Heart left ventricle (tissue), 16 donors: ENCODE results near the gene PAXX. TPM values are rescaled to one million over a fixed set of nuclear protein-coding genes. Genes with fewer than 3 reads are reported as not detected.
A peak's percentile ranks its signal among the peaks of the same experiment; 100 is the strongest.

Experiments
- ATAC-seq, 4 donors: fragments of 200-7000 bp; cut with Tn5 transposase; one replicate each; pipeline ENCODE4 v1.9.1; 2020 to 2022; ENCODE audit warnings: moderate library complexity in 4 of 4, mild to moderate bottlenecking in 3 of 4, moderate number of reproducible peaks in 1 of 4
- DNase-seq, 5 donors: peaks; one replicate each; pipeline ENCODE4 v3.0.0-alpha.2; 2020
- H3K27ac ChIP-seq, 12 donors: fragments of 200-600 bp; sonication (generic) in 4 of 12; one replicate each; pipeline versions ENCODE4 v1.5.0 to v1.8.0; 2016 to 2022; ENCODE audit warnings: mild to moderate bottlenecking in 2 of 12
- H3K27me3 ChIP-seq, 9 donors: fragments of 200-600 bp; sonication (generic) in 2 of 9; one replicate each; pipeline versions ENCODE4 v1.5.1 to v1.8.0; 2016 to 2022; ENCODE audit warnings: mild to moderate bottlenecking in 3 of 9
- H3K36me3 ChIP-seq, 9 donors: fragments of 200-600 bp; sonication (generic) in 2 of 9; one replicate each; pipeline versions ENCODE4 v1.5.0 to v1.8.0; 2018 to 2022; ENCODE audit warnings: mild to moderate bottlenecking in 2 of 9
- H3K4me1 ChIP-seq, 12 donors: fragments of 200-600 bp; sonication (generic) in 4 of 12; one replicate each; pipeline versions ENCODE4 v1.5.0 to v1.8.0; 2016 to 2022; ENCODE audit warnings: mild to moderate bottlenecking in 3 of 12
- H3K4me3 ChIP-seq, 12 donors: fragments of 200-600 bp; sonication (generic) in 4 of 12; one replicate each; pipeline versions ENCODE4 v1.5.0 to v1.8.0; 2017 to 2022; ENCODE audit warnings: mild to moderate bottlenecking in 9 of 12, moderate library complexity in 4 of 12
- H3K9me3 ChIP-seq, 12 donors: fragments of 200-600 bp; sonication (generic) in 4 of 12; one replicate each; pipeline versions ENCODE4 v1.5.0 to v1.8.0; 2016 to 2022; ENCODE audit warnings: mild to moderate bottlenecking in 1 of 12
- CTCF ChIP-seq, 12 donors: fragments of 200-600 bp; sonication (generic) in 4 of 12; IDR thresholded peaks; one replicate each; pipeline versions ENCODE4 v1.5.0 to v1.8.0; 2018 to 2022; ENCODE audit warnings: antibody characterized with exemption in 12 of 12, mild to moderate bottlenecking in 5 of 12
- POLR2A ChIP-seq, 2 donors: fragments of 450-650 bp; IDR thresholded peaks; one replicate each; pipeline ENCODE4 v1.6.1; 2017; ENCODE audit warnings: antibody characterized with exemption in 2 of 2, mild to moderate bottlenecking in 2 of 2, moderate library complexity in 2 of 2
- WGBS, 4 donors: extraction: QIAGEN DNeasy Blood & Tissue Kit in 2 of 4; methylation state at CpG; one replicate each; pipeline versions ENCODE4 v1.1.5 to v1.1.7; 2013 to 2018; 5-methylcytosine and 5-hydroxymethylcytosine counted together
- intact Hi-C, 10 donors: fragments of 100-400 bp; cut with DNase I; formaldehyde crosslinking; loops; one replicate each; pipeline versions ENCODE4 v1.11.1 to v1.14.2; 2022
- polyA plus RNA-seq, 2 donors: library from polyadenylated mRNA; stranded (reverse); fragments of 200-250 nt; gene quantifications; one replicate each; pipeline ENCODE4 v1.2.3, GENCODE V29; 2013
- total RNA-seq, 9 donors: library from RNA; depleted of rRNA in 2 of 9; stranded (reverse); fragments of >200 nt in 2 of 9; fragmentation: NEBNext Ultra II Directional in 3 of 9; extraction: Animal tissue kit (Norgen Biotek cat#: 25700) in 3 of 9; gene quantifications; one replicate each; pipeline versions ENCODE4 v1.1.0 to v1.2.4, GENCODE V29; 2016 to 2023
- donor health status: ischemic (EF 13 %, LVEDD 7.1; RV severe dilation, severe dysfunction).
- donor health status: healthy with polysubstance abuse.
- donor health status: DM: no; HTN: yes; CAD: no.
- donor health status: DM: no; HTN: no; CAD: no.
- donor health status: ischemic (EF 25% LVEDD 6.9; RV normal size, moderate dysfunction).
- donor health status: ischemic (EF 25% LVEDD 5.7; RV mildly dilated, moderate dysfunction).
- donor health status: healthy.
- donor health status: DM: yes; HTN: yes; CAD: no.
- donor health status: ischemic (EF 35%, LVEDD 5.7; RV mildly dilated, moderate dysfunction).
- donor health status: nonischemic (EF 11% LVEDD 7.7; RV severe dilation, severe dysfunction).
- donor health status: DM: yes; HTN: yes; CAD: no.
- donor health status: PGD.
- donor health status: ischemic (EF 29% LVEDD 5.4; RV normal size, mild dysfunction).
- donor health status: nonischemic (EF 23%, LVEDD 6.1; RV moderate dilation, normal function).

PAXX gene
- total and polyA plus RNA-seq, 11 donors: 15.0 to 57.3 (median 20.9) TPM

- no peak overlapping the region for H3K4me3 ChIP-seq
- H3K9me3 ChIP-seq: no peaks in the 10 kb centered on the region
- WGBS, 4 donors: 83 to 89% (median 87%) methylated on average over 14 to 27 of the region's 27 CpGs
- H3K4me1 ChIP-seq: peaks cover 7 to 70% (median 38%) of the 10 kb centered on the region in 12 donors
- intact Hi-C loops: loop anchor here in 8 of 10 donors (2.0 to 5.0 kb wide), 9 partner anchors 36 to 154 kb away; partner anchors contain the start of genes PAXX (in 3 of the 8), ABCA2 (in 1 of the 8), CLIC3 (in 1 of the 8) and FUT7 (in 1 of the 8)
- H3K27me3 ChIP-seq: no peaks in the 10 kb centered on the region
- TF ChIP-seq CTCF (IDR thresholded peaks at IDR 0.05): no peak
- no peak for TF ChIP-seq POLR2A (IDR thresholded peaks at IDR 0.05)
- H3K27ac ChIP-seq: peak overlapping the region in 1 of 12 donors; percentile 71
- H3K36me3 ChIP-seq: peaks cover 6 to 20% (median 17%) of the 10 kb centered on the region in 9 donors
- ATAC-seq: no peak
- DNase-seq: peak in 2 of 5 donors; percentile 33 to 61
Observed at GRCh38 chr9:136946228-136947027, 45.8 kb upstream of the PAXX start.

- intact Hi-C loops: loop anchor here in 8 of 10 donors (2.0 to 5.0 kb wide), 9 partner anchors 35 to 155 kb away; partner anchors contain the start of genes PAXX (in 3 of the 8), ABCA2 (in 1 of the 8), CLIC3 (in 1 of the 8) and FUT7 (in 1 of the 8)
- peaks cover 4 to 68% (median 38%) of the 10 kb centered on the region in 12 donors for H3K4me1 ChIP-seq
- peak overlapping the region in 8 of 12 donors; percentile 1 to 92 (median 52) for H3K27ac ChIP-seq
- peak in 2 of 5 donors; percentile 29 to 63 for DNase-seq
- 57 to 72% (median 58%) methylated on average over 20 to 26 of the region's 26 CpGs for WGBS, 4 donors
- H3K27me3 ChIP-seq: no peaks in the 10 kb centered on the region
- H3K36me3 ChIP-seq: peaks cover 1 to 12% (median 9%) of the 10 kb centered on the region in 9 donors
- H3K9me3 ChIP-seq: no peaks in the 10 kb centered on the region
- TF ChIP-seq POLR2A (IDR thresholded peaks at IDR 0.05) (no peak), CTCF (IDR thresholded peaks at IDR 0.05) (no peak)
- no peak for ATAC-seq
- no peak overlapping the region for H3K4me3 ChIP-seq
Observed at GRCh38 chr9:136947028-136947891, 45.0 kb upstream of the PAXX start.

GRCh38 chr9:136947955-136948510 lies 44.2 kb upstream of the PAXX start:
- Histone ChIP-seq H3K4me3 (no peak overlapping the region), H3K36me3 (peaks cover 0 to 4% (median 1%) of the 10 kb centered on the region in 9 donors), H3K4me1 (peaks cover 2 to 68% (median 34%) of the 10 kb centered on the region in 12 donors), H3K27ac (peak overlapping the region in 8 of 12 donors; percentile 1 to 92 (median 52)), H3K27me3 (no peaks in the 10 kb centered on the region), H3K9me3 (no peaks in the 10 kb centered on the region)
- DNase-seq (peak; percentile 73 to 86 (median 77)), ATAC-seq (peak in 1 of 4 donors; percentile 40)
- 22 to 30% (median 27%) methylated on average over 10 to 15 of the region's 15 CpGs for WGBS, 4 donors
- TF ChIP-seq POLR2A (IDR thresholded peaks at IDR 0.05): no peak
- peak; percentile 41 to 77 (median 69) for TF ChIP-seq CTCF (IDR thresholded peaks at IDR 0.05)
- intact Hi-C loops: loop anchor here (1.0 to 5.0 kb wide), 10 partner anchors 34 to 156 kb away; partner anchors contain the start of genes PAXX (in 3 of the 10), ABCA2 (in 1 of the 10), CLIC3 (in 1 of the 10) and FUT7 (in 1 of the 10)
